Measurements from ENCODE around the gene COL9A3.

COL9A3 gene

DNA sequence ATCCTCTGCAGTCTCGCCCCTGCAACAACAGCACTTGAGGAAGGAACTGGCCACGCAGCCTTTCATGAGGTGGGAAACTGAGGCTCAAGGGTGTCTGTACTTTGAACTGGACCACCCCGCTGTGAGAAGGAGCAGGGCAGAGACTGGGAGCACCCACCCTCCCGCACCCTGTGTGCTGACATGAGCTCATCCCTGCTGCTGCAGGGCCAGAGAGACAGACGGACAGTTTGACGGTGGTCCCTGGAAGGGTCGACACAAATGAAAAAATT lies 37.5 kb upstream of the COL9A3 start:
- Histone ChIP-seq H3K4me3 (ENCODE audit: low read depth, low read length) (no peak overlapping the region), H3K4me1 (ENCODE audit: control insufficient read depth, insufficient read depth, low read length, unreplicated experiment) (no peaks in the 10 kb centered on the region), H2AFZ (ENCODE audit: low read length, unreplicated experiment) (no peak overlapping the region), H3K79me2 (ENCODE audit: control insufficient read depth, insufficient read depth, low read length, unreplicated experiment) (no peaks in the 10 kb centered on the region), H3K27ac (ENCODE audit: low read depth, low read length) (no peak overlapping the region), H3K36me3 (ENCODE audit: insufficient read depth, low read length) (no peaks in the 10 kb centered on the region), H3K27me3 (ENCODE audit: insufficient read depth, low read length) (no peaks in the 10 kb centered on the region)

DNA sequence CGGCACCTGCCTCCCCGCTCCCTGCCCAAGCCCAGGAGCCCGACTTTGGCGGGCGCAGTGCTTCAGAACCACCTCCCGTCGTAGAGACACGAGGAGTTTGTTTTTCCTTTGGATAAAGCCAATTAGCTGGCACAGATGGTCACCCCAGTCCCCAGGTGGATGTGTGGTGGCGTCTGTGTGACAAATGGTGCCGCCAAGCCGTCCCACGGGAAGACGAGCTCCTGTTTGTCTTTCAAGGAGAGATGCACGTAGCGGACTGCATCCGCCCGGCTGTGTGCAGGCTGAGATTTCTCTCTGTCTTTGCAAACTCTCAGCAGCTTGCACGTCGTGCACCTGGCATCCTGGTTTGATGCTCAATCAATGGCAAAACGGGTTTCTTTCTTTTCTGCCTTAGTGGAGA lies 36.6 kb upstream of the COL9A3 start:
- H2AFZ ChIP-seq (ENCODE audit: low read length, unreplicated experiment) = no peak overlapping the region
- no peak overlapping the region for H3K4me3 ChIP-seq (ENCODE audit: low read depth, low read length)
- H3K79me2 ChIP-seq (ENCODE audit: control insufficient read depth, insufficient read depth, low read length, unreplicated experiment) = no peaks in the 10 kb centered on the region
- no peaks in the 10 kb centered on the region for H3K36me3 ChIP-seq (ENCODE audit: insufficient read depth, low read length)
- no peaks in the 10 kb centered on the region for H3K27me3 ChIP-seq (ENCODE audit: insufficient read depth, low read length)
- no peaks in the 10 kb centered on the region for H3K4me1 ChIP-seq (ENCODE audit: control insufficient read depth, insufficient read depth, low read length, unreplicated experiment)
- H3K27ac ChIP-seq (ENCODE audit: low read depth, low read length) = no peak overlapping the region

DNA sequence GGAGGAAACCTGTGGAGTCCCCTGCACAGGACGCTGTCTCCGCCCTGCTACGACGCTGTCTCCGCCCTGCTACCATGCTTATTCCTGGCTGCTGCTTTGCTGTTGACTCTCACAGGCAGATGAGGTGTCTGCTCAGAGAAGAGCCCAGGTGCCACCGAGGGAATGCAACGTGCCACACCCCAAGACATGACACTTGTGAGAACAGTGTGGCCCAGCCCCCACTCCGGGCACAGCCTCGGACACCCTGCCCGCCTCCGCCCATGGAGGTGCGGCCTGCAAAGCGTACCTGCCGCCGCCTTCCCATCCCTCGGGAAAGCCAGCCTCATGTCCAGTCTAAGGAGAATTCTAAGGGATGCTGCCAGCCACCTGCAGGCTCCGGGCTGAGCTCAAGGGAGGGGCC lies 36.2 kb upstream of the COL9A3 start:
- Histone ChIP-seq H3K27me3 (ENCODE audit: insufficient read depth, low read length) (no peaks in the 10 kb centered on the region), H3K27ac (ENCODE audit: low read depth, low read length) (no peak overlapping the region), H3K79me2 (ENCODE audit: control insufficient read depth, insufficient read depth, low read length, unreplicated experiment) (no peaks in the 10 kb centered on the region), H3K4me1 (ENCODE audit: control insufficient read depth, insufficient read depth, low read length, unreplicated experiment) (no peaks in the 10 kb centered on the region), H2AFZ (ENCODE audit: low read length, unreplicated experiment) (no peak overlapping the region), H3K4me3 (ENCODE audit: low read depth, low read length) (no peak overlapping the region), H3K36me3 (ENCODE audit: insufficient read depth, low read length) (no peaks in the 10 kb centered on the region)

DNA sequence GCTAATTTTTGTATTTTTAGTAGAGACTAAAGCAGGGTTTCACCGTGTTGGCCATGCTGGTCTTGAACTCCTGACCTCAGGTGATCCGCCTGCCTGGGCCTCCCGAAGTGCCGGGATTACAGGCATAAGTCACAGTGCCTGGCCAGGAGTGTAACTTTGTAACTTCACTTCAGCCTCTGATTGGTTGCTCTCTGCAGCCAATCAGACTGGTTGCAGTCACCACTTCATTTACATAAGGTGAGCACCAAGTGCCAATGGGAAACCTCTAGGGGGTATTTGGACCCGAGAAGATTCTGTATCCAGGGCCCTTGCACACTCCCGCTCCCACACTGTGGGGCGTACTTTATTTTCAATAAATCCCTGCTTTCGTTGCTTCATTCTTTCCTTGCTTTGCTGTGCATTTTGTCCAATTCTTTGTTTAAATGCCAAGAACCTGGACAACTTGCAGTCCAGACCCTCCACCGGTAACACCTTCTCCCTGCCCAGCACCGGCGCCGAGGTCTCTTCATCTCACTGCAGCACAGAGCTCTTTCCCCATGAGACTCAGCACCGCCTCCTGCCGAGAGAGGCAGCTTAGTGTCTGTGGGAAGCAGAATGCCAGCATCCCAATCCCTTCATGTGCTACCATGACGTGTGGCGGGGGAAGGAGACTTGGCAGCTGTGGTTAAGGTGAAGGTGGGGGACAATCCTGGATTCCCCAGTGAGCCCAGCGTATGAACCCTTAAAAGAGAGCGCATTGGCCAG lies 34.5 kb upstream of the COL9A3 start:
- Histone ChIP-seq H3K27me3 (ENCODE audit: insufficient read depth, low read length) (no peaks in the 10 kb centered on the region), H3K4me1 (ENCODE audit: control insufficient read depth, insufficient read depth, low read length, unreplicated experiment) (no peaks in the 10 kb centered on the region), H3K27ac (ENCODE audit: low read depth, low read length) (no peak overlapping the region), H3K4me3 (ENCODE audit: low read depth, low read length) (no peak overlapping the region), H3K36me3 (ENCODE audit: insufficient read depth, low read length) (no peaks in the 10 kb centered on the region), H3K79me2 (ENCODE audit: control insufficient read depth, insufficient read depth, low read length, unreplicated experiment) (no peaks in the 10 kb centered on the region), H2AFZ (ENCODE audit: low read length, unreplicated experiment) (no peak overlapping the region)

DNA sequence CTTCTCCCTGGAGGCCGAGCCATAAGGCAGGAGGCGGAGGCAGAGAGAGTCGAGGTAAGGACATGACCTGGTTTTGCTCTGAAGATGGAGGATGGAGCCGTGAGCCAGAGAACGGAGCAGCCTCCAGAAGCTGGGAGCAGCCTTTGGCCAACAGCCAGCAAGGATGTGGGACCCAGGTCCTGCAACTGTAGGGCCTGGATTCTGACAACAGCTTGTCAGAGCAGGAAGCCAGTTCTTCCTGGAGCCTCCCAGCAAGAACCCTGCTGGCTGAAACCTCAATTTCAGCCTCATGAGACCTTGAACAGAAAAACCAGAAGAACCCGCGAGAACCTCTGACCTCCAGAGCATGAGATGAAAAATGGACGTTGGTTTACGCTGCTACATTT lies 34.0 kb upstream of the COL9A3 start:
- H3K27ac ChIP-seq (ENCODE audit: low read depth, low read length) = no peak overlapping the region
- no peaks in the 10 kb centered on the region for H3K4me1 ChIP-seq (ENCODE audit: control insufficient read depth, insufficient read depth, low read length, unreplicated experiment)
- H3K36me3 ChIP-seq (ENCODE audit: insufficient read depth, low read length) = no peaks in the 10 kb centered on the region
- no peak overlapping the region for H2AFZ ChIP-seq (ENCODE audit: low read length, unreplicated experiment)
- H3K4me3 ChIP-seq (ENCODE audit: low read depth, low read length) = no peak overlapping the region
- no peaks in the 10 kb centered on the region for H3K79me2 ChIP-seq (ENCODE audit: control insufficient read depth, insufficient read depth, low read length, unreplicated experiment)
- no peaks in the 10 kb centered on the region for H3K27me3 ChIP-seq (ENCODE audit: insufficient read depth, low read length)

DNA sequence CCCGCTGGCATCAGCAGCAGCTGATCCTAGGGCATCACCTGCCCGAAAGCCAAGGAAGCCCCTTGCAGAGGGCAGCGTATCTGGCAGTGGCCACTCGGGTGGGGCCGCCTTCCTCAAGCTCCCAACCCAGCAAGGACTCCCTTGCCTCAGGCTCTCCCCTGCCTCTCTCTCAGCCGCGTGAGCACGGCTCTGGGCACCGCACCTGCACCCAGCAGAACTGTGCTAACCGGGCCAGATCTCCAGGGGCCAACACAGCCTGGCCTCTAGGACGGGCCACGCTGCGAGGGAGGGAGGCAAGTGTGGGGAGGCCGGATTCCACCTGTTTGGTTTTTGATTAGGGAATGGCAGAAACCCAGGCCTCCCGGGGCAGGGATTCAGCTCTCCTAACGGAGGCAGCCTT lies 32.4 kb upstream of the COL9A3 start:
- Histone ChIP-seq H3K4me3 (ENCODE audit: low read depth, low read length) (no peak overlapping the region), H2AFZ (ENCODE audit: low read length, unreplicated experiment) (no peak overlapping the region), H3K79me2 (ENCODE audit: control insufficient read depth, insufficient read depth, low read length, unreplicated experiment) (no peaks in the 10 kb centered on the region), H3K4me1 (ENCODE audit: control insufficient read depth, insufficient read depth, low read length, unreplicated experiment) (no peaks in the 10 kb centered on the region), H3K27me3 (ENCODE audit: insufficient read depth, low read length) (no peaks in the 10 kb centered on the region), H3K27ac (ENCODE audit: low read depth, low read length) (no peak overlapping the region), H3K36me3 (ENCODE audit: insufficient read depth, low read length) (no peaks in the 10 kb centered on the region)

DNA sequence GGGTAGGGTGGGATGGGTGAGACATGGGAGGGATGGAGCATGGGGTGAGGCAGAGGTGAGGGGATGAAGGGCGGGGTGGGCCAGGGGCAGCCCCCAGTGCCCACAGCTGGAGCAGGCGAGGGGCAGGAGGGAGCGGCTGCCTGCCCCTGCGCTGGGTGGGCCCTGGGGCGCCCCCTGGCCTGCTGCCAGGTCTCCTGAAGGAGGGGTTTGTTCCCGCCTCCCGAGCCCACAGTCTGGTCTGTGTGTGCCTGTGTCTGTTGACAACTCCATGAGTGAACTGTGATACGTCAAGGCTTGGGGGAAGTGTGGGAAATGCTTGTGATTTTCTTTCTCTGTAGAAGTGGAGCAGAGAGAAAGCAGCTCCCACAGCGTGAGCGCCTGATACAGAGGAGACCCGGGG lies 31.5 kb upstream of the COL9A3 start:
- Histone ChIP-seq H3K27ac (ENCODE audit: low read depth, low read length) (no peak overlapping the region), H3K4me3 (ENCODE audit: low read depth, low read length) (no peak overlapping the region), H3K36me3 (ENCODE audit: insufficient read depth, low read length) (no peaks in the 10 kb centered on the region)

DNA sequence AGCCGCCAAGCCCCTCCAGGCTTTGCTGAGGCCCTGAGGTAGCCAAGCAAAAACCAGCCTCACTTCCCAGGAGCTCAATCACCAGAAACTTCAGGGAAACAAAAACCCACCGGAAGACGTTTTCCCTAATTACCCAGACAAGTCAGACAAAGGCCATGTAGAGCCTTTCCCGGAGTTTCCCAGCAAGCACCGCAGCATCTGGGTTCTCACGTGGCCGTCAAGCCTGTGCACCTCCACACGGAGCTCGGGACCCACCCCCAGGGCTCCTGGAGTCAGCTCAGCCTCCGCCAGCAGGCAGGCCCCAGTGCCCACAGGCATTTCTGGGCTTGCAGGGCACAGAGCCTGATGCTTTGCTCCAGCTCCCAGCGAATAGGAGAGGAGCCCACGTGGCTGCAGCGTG lies 30.7 kb upstream of the COL9A3 start:
- no peaks in the 10 kb centered on the region for H3K27me3 ChIP-seq (ENCODE audit: insufficient read depth, low read length)
- H3K36me3 ChIP-seq (ENCODE audit: insufficient read depth, low read length) = no peaks in the 10 kb centered on the region
- peaks cover under 1% of the 10 kb centered on the region for H3K4me1 ChIP-seq (ENCODE audit: control insufficient read depth, insufficient read depth, low read length, unreplicated experiment)
- H2AFZ ChIP-seq (ENCODE audit: low read length, unreplicated experiment) = no peak overlapping the region
- no peaks in the 10 kb centered on the region for H3K79me2 ChIP-seq (ENCODE audit: control insufficient read depth, insufficient read depth, low read length, unreplicated experiment)
- no peak overlapping the region for H3K27ac ChIP-seq (ENCODE audit: low read depth, low read length)
- no peak overlapping the region for H3K4me3 ChIP-seq (ENCODE audit: low read depth, low read length)

More for the DNA sequence above, 31.5 kb upstream of the COL9A3 start:
- H2AFZ ChIP-seq (ENCODE audit: low read length, unreplicated experiment) = no peak overlapping the region
- H3K4me1 ChIP-seq (ENCODE audit: control insufficient read depth, insufficient read depth, low read length, unreplicated experiment) = no peaks in the 10 kb centered on the region
- H3K27me3 ChIP-seq (ENCODE audit: insufficient read depth, low read length) = no peaks in the 10 kb centered on the region
- H3K79me2 ChIP-seq (ENCODE audit: control insufficient read depth, insufficient read depth, low read length, unreplicated experiment) = no peaks in the 10 kb centered on the region

DNA sequence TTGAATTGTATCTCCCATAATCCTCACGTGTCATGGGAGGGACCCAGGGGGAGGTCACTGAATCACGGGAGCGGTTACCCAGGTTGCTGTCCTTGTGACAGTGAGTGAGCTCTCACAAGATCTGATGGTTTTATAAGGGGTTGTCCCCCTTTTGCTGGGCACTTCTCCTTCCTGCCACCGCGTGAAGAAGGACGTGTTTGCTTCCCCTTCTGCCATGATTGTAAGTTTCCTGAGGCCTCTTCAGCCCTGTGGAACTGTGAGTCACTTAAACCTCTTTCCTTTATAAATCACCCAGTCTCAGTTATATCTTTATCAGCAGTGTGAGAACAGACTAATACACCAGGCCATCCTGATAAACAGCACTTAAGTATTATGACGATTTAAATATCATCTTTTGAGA lies 29.5 kb upstream of the COL9A3 start:
- H2AFZ ChIP-seq (ENCODE audit: low read length, unreplicated experiment) = no peak overlapping the region
- no peak overlapping the region for H3K4me3 ChIP-seq (ENCODE audit: low read depth, low read length)
- H3K4me1 ChIP-seq (ENCODE audit: control insufficient read depth, insufficient read depth, low read length, unreplicated experiment) = peaks cover 3% of the 10 kb centered on the region
- no peaks in the 10 kb centered on the region for H3K79me2 ChIP-seq (ENCODE audit: control insufficient read depth, insufficient read depth, low read length, unreplicated experiment)
- no peaks in the 10 kb centered on the region for H3K36me3 ChIP-seq (ENCODE audit: insufficient read depth, low read length)
- H3K27ac ChIP-seq (ENCODE audit: low read depth, low read length) = no peak overlapping the region
- no peaks in the 10 kb centered on the region for H3K27me3 ChIP-seq (ENCODE audit: insufficient read depth, low read length)

DNA sequence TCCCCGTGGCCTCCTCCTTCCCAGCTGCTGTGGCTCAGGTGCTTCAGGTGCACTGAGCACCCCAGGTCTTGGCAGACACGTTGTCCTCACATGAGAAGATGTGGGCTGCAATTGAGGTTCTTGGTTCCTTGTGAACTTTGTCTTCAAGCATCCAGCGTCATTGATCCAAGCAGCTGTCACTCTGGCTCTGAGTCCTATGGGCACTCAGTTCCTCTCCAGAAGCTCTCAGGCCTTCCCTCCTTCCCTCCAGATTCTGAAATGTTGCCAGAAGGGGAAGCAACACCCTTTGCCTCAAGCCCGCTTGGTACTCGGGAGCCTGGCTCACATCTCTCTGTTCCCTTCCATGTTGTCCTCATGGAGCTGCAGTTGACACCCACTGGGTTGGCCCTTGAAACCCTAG lies 29.0 kb upstream of the COL9A3 start:
- no peak overlapping the region for H2AFZ ChIP-seq (ENCODE audit: low read length, unreplicated experiment)
- H3K27me3 ChIP-seq (ENCODE audit: insufficient read depth, low read length) = no peaks in the 10 kb centered on the region
- H3K4me1 ChIP-seq (ENCODE audit: control insufficient read depth, insufficient read depth, low read length, unreplicated experiment) = peaks cover 3% of the 10 kb centered on the region
- no peak overlapping the region for H3K4me3 ChIP-seq (ENCODE audit: low read depth, low read length)
- no peak overlapping the region for H3K27ac ChIP-seq (ENCODE audit: low read depth, low read length)
- H3K36me3 ChIP-seq (ENCODE audit: insufficient read depth, low read length) = no peaks in the 10 kb centered on the region
- H3K79me2 ChIP-seq (ENCODE audit: control insufficient read depth, insufficient read depth, low read length, unreplicated experiment) = no peaks in the 10 kb centered on the region

DNA sequence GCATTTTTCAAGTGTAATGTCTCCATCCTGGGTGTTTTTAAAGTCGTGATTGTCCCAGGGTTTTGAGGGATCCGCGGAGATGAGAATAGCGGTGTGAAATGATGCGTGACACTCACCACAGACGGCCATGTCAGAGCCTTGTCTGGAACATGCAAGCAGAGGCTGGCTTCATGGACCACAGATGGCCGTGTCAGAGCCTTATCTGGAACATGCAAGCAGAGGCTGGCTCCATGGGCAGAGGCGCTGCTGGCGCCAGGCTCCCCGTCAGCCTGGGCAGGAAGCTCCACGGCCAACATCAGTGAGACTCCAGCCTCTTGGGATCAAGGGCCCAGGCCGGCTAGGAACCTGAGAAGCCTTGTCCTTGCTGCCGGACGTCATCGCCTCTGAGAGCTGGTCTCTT lies 28.2 kb upstream of the COL9A3 start:
- H3K4me1 ChIP-seq (ENCODE audit: control insufficient read depth, insufficient read depth, low read length, unreplicated experiment) = peaks cover 3% of the 10 kb centered on the region
- no peak overlapping the region for H3K4me3 ChIP-seq (ENCODE audit: low read depth, low read length)
- H3K79me2 ChIP-seq (ENCODE audit: control insufficient read depth, insufficient read depth, low read length, unreplicated experiment) = no peaks in the 10 kb centered on the region
- no peak overlapping the region for H2AFZ ChIP-seq (ENCODE audit: low read length, unreplicated experiment)
- H3K27ac ChIP-seq (ENCODE audit: low read depth, low read length) = no peak overlapping the region
- H3K36me3 ChIP-seq (ENCODE audit: insufficient read depth, low read length) = no peaks in the 10 kb centered on the region
- H3K27me3 ChIP-seq (ENCODE audit: insufficient read depth, low read length) = no peaks in the 10 kb centered on the region
